ENCODE data around the gene IPO9. TPM values are rescaled to one million over a fixed set of nuclear protein-coding genes. Genes with fewer than 3 reads are reported as not detected.

Gene IPO9
- total and polyA plus RNA-seq, 8 donors: 12.4 to 21.2 (median 16.3) TPM

DNA sequence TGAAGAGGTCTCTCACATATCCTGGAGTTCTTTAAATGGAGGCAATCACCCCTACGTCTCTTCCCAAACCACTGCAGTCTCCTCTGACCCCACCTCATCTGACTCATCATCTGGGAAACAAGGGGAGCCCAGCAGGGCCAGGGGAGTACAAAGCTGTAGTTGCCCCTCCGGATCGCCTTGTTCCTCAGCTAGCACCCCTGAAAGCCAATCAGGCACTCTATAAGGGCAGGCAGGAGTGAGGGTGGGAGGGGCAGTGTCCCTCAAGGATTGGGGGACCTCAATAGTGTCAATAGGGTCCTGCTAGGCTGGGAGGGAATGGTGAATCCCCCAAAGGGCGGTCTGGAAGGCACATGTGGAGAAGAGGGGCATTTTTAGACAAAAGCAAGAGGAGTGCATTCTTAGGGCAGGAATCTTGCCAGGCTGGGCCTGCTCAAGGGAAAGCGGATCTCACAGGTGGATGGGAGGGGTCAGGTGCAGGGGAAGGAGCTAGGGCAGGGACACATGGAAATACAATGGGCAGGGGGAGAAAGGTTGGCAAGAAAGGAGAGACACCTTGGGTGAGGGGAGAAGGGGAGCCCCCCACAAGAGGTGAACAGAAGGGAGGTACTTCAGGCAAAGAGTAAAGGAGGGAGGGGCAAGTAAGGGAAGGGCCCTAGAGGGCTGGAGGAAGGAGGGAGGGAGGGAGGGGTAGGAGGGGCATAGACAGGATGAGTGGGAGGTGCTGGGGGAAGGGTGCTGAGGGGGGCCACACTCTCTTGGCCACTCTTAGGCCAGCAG, 65.6 kb downstream of the IPO9 start:
- WGBS, 2 donors: 77 to 83% methylated on average over 5 of the region's 5 CpGs
- H3K27me3 ChIP-seq: no peaks in the 10 kb centered on the region
- no peaks in the 10 kb centered on the region for H3K4me1 ChIP-seq
- FAIRE-seq (no peak), ATAC-seq (no peak), DNase-seq (no peak)
- intact Hi-C loops (cut with DNase I): loop anchor here in 1 of 3 donors (5.0 kb wide), 2 partner anchors 78 to 233 kb away; no protein-coding TSS in a partner anchor
- H3K9me3 ChIP-seq: no peaks in the 10 kb centered on the region
- TF ChIP-seq, protein P1, sequence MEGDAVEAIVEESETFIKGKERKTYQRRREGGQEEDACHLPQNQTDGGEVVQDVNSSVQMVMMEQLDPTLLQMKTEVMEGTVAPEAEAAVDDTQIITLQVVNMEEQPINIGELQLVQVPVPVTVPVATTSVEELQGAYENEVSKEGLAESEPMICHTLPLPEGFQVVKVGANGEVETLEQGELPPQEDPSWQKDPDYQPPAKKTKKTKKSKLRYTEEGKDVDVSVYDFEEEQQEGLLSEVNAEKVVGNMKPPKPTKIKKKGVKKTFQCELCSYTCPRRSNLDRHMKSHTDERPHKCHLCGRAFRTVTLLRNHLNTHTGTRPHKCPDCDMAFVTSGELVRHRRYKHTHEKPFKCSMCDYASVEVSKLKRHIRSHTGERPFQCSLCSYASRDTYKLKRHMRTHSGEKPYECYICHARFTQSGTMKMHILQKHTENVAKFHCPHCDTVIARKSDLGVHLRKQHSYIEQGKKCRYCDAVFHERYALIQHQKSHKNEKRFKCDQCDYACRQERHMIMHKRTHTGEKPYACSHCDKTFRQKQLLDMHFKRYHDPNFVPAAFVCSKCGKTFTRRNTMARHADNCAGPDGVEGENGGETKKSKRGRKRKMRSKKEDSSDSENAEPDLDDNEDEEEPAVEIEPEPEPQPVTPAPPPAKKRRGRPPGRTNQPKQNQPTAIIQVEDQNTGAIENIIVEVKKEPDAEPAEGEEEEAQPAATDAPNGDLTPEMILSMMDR (IDR thresholded peaks at IDR 0.05): no peak
- H3K36me3 ChIP-seq: no peaks in the 10 kb centered on the region
- no peak overlapping the region for H3K27ac ChIP-seq
- H3K4me3 ChIP-seq: no peak overlapping the region

DNA sequence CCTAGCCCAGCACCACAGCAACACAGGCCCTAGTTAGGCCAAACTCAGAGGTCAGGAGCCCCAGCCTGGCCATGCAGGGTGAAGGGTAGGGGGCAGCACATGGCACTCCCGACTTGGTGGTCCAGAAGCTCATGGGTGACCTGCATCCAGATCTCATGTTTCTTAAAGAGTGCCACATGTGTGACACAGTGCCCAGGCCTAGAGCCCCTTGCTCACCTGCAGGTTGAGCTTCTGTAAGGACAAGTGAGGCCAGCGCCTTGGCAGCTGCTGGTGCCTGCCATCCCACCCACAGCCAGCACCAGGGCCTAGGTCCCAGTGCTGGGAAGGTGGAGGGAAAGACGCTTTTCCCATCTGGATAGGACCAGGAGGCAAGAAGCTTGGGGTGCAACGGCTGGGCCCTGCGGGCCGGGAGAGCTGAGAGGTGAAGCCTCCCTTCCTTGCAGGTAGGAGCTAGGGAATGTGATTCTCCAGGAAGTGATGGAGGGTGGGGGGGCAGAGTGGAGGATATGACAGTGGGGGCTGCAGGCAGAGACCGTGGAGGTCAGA, 66.2 kb downstream of the IPO9 start:
- no peak for FAIRE-seq

DNA sequence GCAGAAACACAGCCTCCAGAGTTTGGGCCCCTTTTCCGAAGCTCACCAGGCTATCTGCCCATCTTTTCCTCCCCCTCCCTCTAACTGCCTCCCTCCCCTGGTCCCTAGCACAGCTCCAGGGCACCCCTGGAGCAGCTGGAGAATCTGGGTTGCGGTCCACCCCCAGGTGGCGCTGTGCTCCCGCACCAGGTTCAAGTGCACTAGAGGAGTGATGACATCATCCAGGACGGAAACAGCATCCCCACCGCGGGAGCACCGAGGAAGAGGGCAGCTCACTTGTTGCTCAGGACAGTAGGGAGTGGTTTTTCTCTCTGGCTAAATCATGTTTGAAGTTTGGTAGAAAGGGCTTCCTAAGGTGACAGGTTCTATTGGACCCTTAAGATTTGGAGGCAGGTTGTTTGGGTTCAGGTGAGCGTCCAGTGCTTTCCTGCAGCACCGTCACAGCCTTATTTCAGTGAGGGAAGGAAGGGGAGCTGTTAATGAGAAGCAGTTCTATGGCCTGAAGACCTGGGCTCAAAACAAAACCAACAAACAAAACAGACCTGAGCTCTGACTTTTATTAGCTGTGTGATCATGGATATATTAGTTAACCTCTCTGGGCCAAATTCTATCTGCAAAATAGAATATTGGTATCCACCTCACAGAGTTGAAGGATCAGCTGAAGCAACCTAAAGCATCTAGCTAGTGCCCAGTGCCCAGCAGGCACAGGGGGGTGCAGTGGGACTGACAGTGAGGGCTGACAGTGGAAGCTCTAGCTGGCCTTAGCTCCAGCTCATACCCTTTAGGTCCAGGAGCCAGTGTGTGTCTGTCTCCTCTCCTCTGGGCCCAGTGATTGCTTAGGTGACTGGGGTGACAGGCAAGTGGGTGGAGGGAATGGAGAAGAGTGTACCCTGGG, 67.2 kb downstream of the IPO9 start:
- no peaks in the 10 kb centered on the region for H3K9me3 ChIP-seq
- ATAC-seq: peak; percentile 94 to 99 (median 96)
- H3K4me1 ChIP-seq: no peaks in the 10 kb centered on the region
- H3K36me3 ChIP-seq: no peaks in the 10 kb centered on the region
- H3K27ac ChIP-seq: no peak overlapping the region
- no peak for FAIRE-seq
- no peak overlapping the region for H3K4me3 ChIP-seq
- intact Hi-C loops (cut with DNase I): loop anchor here in 1 of 3 donors (5.0 kb wide), 2 partner anchors 76 to 231 kb away; no protein-coding TSS in a partner anchor
- 11% methylated on average over 10 of the region's 10 CpGs for WGBS, 2 donors
- TF ChIP-seq, protein P1 (IDR thresholded peaks at IDR 0.05): peak; percentile 71 to 93 (median 83)
- peak; percentile 76 to 94 (median 86) for DNase-seq
- H3K27me3 ChIP-seq: no peaks in the 10 kb centered on the region

More for the DNA sequence above, 66.2 kb downstream of the IPO9 start:
- intact Hi-C loops (cut with DNase I): loop anchor here in 1 of 3 donors (5.0 kb wide), 2 partner anchors 77 to 232 kb away; no protein-coding TSS in a partner anchor
- TF ChIP-seq, protein P1 (IDR thresholded peaks at IDR 0.05): no peak
- DNase-seq (peak in 1 of 6 donors; percentile 29), ATAC-seq (no peak)
- no peaks in the 10 kb centered on the region for H3K36me3 ChIP-seq
- H3K4me3 ChIP-seq: no peak overlapping the region
- no peaks in the 10 kb centered on the region for H3K9me3 ChIP-seq
- no peaks in the 10 kb centered on the region for H3K27me3 ChIP-seq
- H3K4me1 ChIP-seq: no peaks in the 10 kb centered on the region
- H3K27ac ChIP-seq: no peak overlapping the region
- WGBS, 2 donors: 73 to 74% methylated on average over 7 of the region's 7 CpGs

DNA sequence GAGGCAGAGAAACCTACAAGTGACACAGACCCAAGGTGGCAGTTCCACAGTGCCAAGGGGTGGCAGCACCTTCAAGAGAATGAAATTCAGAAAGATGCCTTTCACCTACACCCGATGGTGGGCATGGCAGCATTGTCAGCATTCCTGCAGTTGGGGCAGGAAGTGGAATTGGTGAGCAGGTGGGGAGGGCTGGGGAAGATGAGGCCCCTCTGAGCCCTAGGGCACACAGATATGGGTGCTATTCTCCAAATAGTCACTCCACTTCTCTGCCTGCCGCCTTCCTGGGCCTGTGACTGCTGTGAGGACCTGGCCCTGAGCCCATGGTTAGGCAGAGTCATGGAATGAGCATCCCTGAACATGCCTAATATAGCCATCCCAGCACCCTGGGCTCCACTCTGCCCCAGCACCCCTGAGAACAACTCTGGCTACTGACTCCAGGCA, 68.0 kb downstream of the IPO9 start:
- DNase-seq: no peak
- Histone ChIP-seq H3K4me1 (no peaks in the 10 kb centered on the region), H3K27me3 (no peaks in the 10 kb centered on the region), H3K27ac (no peak overlapping the region), H3K4me3 (no peak overlapping the region), H3K9me3 (no peaks in the 10 kb centered on the region), H3K36me3 (no peaks in the 10 kb centered on the region)
- no peak for FAIRE-seq
- 47 to 52% methylated on average over 2 of the region's 2 CpGs for WGBS, 2 donors
- ATAC-seq: no peak
- intact Hi-C loops (cut with DNase I): loop anchor here in 1 of 3 donors (5.0 kb wide), 2 partner anchors 75 to 230 kb away; no protein-coding TSS in a partner anchor
- TF ChIP-seq, protein P1 (IDR thresholded peaks at IDR 0.05): no peak
